ENCODE data around the gene TMEM30B.

GRCh38 chr14:61270714-61271113 lies 10.4 kb downstream of the TMEM30B start:
- TF ChIP-seq, protein P1, sequence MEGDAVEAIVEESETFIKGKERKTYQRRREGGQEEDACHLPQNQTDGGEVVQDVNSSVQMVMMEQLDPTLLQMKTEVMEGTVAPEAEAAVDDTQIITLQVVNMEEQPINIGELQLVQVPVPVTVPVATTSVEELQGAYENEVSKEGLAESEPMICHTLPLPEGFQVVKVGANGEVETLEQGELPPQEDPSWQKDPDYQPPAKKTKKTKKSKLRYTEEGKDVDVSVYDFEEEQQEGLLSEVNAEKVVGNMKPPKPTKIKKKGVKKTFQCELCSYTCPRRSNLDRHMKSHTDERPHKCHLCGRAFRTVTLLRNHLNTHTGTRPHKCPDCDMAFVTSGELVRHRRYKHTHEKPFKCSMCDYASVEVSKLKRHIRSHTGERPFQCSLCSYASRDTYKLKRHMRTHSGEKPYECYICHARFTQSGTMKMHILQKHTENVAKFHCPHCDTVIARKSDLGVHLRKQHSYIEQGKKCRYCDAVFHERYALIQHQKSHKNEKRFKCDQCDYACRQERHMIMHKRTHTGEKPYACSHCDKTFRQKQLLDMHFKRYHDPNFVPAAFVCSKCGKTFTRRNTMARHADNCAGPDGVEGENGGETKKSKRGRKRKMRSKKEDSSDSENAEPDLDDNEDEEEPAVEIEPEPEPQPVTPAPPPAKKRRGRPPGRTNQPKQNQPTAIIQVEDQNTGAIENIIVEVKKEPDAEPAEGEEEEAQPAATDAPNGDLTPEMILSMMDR (conservative IDR thresholded peaks at IDR 0.05 in 1 of 2, IDR thresholded peaks at IDR 0.05 in 1 of 2; ENCODE audit: extremely low read depth in 1 of 2, insufficient read depth in 1 of 2, low read depth in 1 of 2, low read length in 2 of 2), result no peak
- TF ChIP-seq EZH2 (IDR thresholded peaks at IDR 0.05; ENCODE audit: borderline replicate concordance, low read length), result no peak

Data from mammary epithelial cell (primary cell).